Retina (tissue), 1 donor: ENCODE measurements around the gene CDH1.
"Not testable (repeated sequence)": the region's sequence is repeated elsewhere in the genome, so short reads cannot be mapped to it uniquely, and the experiment has no call there.

ENCODE experiments used
- DNase-seq: peaks from one replicate; pipeline ENCODE4 v3.0.0-alpha.2; 2016

Gene CDH1

DNA sequence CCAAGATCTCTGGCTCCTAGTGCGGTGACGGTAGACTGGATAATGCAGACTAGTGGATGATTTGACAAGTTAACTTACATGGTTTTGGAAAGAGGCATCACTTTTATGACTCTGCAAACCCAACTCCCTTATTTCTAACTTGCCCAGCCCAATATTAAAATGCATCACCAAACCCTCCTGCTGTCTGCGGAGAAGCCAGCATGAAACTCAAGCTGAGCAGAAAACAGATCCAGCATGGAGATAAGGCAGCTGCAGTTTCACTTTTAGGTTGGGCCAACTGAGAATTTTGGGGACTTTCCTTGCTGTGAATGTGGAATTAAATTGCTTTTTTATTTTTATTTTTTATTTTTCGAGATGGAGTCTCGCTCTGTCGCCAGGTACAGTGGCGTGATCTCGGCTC lies 27.8 kb downstream of the CDH1 start:
- no peak for DNase-seq

DNA sequence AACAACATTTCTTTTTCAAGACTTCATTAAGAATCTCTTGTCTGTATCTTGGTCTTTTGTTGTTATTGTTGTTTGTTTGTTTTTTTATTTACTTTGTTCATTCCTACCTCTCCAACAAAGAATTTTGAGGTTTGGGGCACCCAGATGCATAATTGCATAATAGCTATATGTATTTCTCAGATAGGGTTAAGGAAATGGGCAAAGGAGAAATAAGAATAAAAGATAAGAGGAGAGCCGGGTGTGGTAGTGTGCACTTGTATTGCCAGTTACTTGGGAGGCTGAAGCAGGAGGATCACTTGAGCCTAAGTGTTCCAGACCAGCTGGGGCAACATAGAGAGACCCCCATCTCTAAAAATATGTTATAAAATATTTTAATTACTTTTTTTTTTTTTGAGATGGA lies 30.5 kb downstream of the CDH1 start:
- DNase-seq: no peak

DNA sequence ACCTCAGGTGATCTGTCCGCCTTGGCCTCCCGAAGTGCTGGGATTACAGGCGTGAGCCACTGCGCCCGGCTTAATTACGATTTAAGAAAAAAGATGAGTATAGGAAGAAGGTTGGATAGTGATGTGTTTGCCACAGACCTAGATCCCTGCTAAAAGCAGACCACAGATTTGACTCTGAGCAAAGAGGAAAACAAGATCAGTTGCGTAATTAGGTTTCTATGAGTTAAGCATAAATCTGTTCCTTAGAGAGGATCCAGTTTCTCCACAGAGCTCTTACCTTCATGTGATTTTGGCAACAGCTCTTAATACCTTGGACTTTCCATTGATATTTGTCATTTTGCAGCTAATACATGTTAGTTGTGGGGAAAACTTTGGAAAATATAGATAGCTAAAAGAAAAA lies 31.1 kb downstream of the CDH1 start:
- DNase-seq: no peak

DNA sequence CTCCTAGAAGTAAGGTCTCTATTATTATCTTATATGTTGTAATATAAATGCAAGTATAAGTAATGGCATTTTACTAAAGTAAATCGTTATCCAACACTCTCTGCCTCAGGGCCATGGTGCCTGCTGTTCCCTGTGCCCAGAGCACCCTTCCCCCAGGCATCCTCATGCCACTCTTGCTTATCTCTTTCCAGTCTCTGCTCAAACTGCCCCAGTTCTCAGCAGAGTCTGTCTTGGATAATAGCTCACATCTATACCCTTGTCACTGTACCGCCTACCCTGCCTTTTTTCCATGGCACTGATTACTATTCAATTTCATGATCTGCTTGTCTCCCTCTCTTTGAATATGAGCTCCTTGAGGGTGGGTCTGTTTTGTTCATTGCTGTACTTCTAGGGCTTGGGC lies 31.7 kb downstream of the CDH1 start:
- no peak for DNase-seq

DNA sequence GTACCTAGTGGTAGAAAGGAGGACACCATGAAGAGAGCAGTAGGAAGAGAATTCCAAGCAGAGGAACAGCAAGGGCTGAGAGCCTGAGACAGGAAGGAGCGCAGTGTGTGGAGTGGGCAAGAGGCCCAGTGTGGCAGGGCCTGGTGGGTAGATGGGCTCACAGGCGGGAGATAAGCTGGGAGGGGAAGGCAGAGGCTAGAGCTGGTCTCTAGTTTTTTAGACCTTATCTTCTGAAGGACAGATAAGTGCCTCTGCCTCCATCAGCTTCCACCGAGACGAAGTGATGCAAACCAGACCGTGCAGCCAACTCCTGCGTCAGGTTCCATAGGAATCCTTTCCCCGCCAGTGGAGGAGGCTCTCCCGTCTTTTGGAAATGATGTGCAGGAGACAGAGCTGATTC lies 33.6 kb downstream of the CDH1 start:
- DNase-seq: no peak

DNA sequence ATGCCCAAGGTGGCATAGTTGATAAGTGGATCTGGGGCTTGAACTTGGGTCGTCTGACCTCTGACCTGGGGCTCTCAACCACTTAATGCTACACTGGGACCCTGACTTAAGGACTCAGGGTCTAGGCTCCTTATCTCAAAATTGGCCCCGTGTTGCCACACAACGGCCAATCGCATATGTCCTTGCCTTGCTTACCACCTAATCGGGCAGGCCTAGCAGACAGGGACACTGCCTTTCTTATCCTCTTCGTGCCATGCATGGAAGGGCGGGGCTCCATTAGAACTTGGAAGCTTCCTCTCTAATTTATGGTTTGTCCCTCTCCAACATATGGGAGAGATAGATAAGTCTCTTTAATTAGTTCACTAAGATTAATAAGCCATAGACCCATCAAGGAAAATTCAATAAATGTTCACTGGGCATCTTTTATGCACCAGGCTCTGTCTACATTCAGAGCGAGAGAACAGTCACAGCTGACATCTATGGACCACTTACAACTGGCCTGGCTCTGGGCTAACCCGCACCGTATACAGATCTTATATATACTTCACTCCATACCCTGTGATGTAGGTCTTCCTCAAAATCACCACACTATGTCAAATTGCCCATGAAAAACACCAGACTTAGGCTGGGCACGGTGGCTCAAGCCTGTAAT lies 35.1 kb downstream of the CDH1 start:
- no peak for DNase-seq

DNA sequence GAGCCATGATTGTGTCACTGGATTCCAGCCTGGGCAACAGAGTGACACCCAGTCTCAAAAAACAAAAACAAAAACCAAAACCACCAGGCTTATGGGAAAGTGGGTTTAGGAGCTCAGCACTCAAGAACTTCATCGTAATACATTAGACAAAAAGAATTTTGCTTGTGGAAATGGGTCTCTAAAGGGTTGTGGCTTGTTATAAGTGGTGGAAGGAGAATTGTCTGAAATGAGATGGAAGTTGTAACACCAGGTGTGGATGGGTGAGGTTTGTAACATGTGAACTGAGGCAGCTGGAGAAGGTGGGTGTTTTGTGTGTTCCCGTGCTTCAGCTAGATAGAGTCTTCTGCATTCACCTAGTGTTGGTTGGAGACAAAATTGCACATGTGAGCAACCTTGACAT lies 35.8 kb downstream of the CDH1 start:
- no peak for DNase-seq

DNA sequence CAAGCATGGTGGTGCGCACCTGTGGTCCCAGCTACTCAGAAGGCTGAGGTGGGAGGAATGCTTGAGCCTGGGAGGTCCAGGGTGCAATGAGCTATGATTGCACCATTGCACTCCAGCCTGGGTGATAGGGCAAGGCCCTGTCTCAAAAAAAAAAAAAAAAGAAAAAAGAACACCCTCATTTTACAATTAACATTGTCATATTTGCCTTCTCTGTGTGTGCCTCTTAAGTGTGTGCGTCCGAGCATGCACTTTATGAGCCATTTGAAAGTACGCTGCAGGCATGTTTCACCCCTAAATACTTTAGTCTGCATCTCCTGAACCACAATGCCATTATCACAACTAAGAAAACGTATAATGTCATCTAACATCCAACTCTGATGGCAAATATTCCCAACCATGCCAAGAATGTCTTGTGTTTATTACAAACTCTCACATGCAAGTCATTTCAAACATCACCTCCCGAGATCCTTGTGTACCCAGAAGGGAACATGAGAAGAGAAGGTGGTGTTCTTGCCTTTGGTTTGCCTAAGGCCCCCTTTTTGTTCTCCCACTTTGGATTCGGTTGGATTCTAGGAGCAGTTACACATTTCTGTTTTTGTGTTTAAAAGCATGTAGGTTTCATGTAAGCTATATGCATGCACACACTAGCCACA lies 38.0 kb downstream of the CDH1 start:
- DNase-seq: no peak

DNA sequence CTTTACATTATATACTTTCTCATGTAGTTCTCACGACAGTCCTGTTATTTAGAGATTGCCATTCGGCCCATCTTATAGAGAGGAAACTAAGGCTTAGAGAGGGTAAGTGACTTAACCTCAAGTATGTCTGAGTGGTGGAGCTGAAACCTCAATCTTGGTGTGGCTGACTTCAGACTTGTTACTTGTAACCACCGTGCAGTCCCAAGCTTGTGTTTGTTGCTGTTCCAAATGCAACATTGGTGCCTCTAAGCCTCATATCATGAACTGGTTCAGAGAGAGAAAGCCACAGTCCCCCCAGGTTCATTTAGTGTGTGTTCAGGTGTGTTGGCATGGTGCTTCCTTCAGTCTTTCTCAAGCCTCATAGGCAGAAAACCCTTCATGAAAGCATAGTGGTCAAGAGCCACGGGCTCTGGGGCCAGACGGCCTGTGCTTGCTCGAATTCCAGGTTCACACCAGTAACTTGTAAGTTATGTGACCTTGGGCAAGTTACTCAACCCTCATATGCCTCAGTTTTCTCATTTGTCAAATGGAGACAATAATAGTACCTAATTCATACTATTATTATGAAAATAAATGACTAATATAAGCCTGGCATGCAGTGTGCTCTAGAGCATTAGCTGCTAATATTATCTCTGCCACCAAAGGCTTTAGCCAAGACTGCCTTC lies 39.9 kb downstream of the CDH1 start:
- no peak for DNase-seq

DNA sequence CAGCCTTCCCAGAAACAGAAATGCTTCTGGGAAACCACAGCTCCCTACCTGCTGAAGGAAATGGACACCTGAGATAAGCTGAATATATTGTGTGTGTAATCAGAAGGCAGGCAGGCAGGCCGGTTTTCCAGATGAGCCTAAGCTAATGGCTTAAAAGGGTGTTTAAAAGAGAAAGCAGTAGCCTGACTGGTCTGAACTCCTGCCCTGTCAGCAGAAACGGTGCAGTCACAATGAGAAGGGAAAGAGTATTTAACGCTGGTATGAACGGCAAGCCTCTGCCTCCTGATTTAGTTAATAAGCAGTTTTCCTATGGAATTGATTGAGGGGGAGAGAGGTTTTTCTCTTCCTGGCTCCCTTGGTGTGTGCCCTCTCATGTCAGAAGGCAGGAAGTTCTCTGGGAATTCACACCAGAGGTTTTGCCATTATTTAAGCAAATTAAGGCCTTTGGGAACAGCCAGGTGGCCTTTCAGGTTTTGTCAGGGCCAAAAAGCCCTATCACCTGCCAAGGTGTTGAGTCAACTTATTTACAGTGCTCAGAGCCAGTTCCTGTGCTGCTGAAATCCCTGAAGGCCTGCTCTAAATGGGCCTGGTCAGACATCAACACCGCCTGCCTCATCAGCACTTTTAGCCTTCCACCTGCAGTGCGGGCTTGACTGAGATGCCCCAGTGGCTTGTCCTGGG lies 41.6 kb downstream of the CDH1 start:
- no peak for DNase-seq

DNA sequence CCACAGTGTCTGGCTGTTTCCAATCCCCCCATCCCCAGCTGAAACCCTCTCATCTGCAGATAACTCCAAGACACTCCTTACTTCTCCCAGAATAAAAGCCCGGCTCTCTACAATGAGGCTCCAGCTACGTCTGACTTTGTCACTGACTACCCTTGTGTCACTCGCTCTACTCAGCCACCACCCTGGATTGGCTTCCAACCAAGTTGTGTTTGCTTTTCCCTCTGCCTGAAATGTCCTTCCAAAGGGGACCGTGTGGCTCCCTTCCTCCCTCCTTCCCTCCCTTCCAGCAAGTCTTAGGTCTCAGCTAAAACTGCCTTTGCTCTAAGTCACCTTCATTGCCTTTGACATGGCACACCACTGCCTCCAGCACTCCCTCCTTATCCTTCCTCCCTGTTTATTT lies 42.8 kb downstream of the CDH1 start:
- no peak for DNase-seq

DNA sequence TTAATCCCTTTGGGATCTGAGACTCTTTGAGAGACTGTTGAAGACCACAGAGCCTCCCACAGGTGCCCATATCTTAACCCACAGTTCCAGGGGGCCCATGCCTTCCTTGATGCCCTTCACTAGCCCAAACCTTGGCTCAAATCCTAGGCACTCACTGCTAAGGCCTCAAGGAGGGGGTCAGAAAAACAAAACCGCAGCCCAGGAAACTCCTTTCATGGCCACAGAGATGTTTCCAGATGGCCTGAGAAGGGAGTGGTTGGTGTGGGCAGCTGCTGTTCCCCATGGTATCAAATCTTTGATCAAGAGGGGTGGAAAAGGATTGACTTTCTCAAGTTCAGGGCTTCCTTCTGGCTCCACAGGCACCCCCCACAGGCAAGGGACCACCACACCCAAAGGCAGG lies 44.7 kb downstream of the CDH1 start:
- no peak for DNase-seq

DNA sequence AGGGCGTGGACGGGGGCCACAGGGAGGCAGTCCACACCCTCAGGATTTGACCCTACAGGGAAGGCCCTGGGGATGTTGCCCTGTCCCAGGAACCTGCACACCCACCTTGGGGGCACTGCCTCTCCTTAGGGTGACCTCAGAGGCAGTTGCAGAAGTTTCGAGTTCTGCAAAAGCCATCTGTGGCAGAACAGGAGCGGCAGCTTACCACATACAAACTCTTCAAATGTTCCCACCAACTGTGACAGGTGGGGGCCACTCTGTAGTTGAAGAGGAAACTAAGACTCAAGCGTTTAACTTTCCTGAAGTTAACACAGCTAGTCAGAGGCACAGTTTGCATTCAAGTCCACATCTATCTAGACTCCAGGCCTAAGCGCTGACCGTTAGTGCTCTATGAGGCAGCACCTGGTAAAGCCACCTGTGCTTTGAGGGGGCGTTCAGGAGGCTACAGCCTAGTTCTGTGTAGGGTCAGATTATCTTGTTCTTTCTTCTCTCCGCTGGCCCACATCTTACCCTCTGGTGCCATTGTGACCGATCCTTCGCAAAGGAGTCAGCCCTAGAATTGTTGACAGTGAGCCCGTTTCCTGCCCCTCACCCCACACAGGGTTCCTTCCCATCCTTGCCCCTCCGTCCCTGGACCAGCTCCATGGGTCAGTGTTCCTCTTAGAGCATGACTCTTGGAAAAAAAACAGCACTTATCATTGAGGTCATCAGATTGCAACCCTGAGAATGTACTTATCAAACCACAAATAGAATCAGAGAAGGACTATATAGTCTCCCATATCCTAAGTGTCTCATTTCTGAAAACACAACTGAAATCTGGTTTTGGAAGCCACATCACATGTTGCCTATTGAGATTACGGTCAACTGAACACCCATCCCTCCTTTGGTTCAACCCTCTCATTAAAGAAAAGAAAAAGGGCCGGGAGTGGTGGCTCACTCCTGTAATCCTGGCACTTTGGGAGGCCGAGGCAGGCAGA lies 45.4 kb downstream of the CDH1 start:
- no peak for DNase-seq

DNA sequence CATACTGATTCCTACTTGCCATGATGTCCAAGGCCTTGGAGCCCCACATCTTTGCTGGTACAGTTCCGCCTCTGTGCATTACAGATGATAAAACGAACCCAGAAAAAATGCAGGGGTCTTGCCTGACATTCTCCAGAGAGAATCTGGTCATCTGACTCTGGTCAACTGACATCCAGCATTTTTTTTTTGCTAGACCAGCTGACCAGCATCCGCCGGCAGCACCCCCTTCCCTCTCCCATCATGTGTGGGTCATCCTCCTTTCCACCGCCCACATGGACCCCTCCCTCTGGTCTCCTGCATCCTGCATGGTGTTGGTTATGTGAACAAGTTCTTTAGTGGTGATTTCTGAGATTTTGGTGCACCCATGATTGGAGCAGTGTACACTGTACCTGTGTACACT lies 47.1 kb downstream of the CDH1 start:
- no peak for DNase-seq

DNA sequence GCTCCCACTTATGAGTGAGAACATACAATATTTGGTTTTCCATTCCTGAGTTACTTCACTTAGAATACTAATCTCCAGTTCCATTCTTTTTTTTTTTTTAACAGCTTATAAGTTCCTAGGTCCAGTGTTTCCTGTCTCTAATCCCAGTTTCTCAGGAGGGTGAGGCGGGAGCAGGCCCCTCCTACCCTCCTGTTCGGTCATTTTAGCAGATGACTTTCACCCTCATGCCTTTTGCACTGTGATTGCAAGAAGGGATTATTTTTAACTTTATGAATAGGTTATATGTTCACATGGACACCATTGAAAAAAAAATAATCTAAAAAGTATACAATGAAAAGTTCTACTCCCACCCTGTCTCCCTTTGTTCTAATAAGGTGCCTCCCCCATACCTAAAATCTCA lies 47.6 kb downstream of the CDH1 start:
- DNase-seq: no peak

DNA sequence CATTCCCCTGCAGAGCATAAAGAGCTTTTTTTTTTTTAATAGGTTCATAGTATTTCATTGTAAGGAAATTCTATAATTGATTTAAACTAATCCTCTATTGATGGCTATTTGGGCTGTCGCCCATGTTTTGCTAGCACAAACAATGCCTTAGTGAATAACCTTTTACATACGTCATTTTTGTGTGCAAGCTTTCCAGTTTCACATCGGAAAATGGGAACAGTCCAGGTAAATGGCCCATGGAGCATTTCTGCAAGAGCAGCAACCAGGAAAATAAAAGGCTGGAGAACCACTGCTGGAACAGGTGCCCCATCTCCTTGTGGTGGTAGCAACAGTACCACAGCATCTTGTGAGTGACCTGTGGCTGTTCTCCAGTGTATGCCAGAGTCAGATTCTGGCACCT lies 48.6 kb downstream of the CDH1 start:
- no peak for DNase-seq

DNA sequence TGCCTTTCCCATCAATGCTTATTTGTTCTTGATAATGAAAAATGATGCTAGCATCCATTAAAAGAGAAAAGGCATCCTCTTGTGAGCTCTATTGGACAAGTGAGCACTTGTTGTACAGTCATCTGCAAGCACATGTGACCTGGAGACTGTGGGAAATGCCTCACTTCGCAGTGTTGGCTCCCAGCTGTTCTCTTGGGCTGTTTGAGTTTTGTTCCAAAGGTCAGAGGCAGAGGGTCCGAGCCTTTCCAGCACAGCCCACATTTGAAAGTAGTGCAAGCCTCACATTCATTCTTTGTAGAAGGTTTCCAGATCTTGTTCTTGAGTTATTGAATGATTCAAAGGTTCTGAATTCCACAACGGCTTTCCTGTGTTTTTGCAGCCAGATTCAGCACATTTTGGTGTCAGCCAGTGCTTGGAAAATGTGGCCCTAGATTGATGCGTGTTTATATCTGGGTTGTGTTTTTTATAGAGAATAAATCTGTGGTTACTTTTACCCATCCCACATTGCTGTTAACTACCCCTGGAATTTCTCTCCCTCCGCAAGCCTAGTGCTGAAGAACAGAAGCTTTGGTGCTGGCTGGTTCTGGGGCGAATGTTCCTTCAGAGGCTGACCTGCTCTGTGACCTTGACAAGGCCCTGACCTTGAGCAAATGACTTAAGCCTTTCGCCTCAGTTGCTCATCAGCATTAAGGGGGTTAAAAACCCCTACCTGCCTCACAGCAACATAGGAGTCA lies 49.8 kb downstream of the CDH1 start:
- no peak for DNase-seq

DNA sequence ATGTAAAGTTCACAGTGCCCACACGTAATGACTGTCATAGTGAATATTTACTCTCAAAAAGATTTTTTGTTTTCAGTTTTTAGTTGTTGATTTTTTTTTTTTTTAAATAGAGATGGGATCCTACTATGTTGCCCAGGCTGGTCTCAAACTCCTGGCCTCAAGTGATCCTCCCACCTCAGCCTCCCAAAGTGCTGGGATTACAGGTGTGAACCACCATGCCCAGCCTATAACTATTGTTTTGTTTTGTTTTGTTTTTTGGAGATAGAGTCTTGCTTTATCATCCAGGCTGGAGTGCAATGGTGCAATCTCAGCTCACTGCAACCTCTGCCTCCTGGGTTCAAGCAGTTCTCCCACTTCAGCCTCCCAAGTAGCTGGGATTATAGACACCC lies 50.3 kb downstream of the CDH1 start:
- not testable (repeated sequence) for DNase-seq

DNA sequence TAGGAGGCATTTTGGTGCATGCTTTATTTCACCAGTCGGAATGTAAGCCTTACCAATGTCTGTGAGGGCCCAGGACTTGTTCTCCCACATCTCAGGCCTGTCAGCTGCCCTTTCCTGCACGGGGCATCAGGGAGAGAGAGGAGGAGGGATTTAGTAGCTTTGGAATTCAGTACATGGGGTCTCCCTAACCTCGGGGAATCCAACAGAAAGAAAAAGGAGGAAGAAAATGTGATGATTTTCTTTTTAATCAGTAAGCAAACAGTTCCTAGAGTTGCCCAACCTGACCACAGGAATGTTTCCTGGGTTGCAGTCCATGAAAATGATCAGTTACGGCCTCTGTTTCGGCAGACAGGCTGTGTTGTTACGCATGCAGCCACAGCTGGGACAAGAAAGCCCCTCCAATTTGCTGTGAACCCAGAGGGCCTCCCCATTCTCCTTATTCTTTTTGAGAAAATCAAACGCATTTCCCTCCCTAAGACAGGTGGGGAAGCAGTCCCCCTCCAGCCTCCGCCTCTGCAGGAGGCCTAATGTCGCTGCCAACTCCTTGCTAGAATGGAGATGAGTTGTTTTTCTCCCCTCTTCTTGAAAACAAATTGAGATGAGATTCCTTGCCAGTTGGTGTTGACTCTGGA lies 53.2 kb downstream of the CDH1 start:
- no peak for DNase-seq

DNA sequence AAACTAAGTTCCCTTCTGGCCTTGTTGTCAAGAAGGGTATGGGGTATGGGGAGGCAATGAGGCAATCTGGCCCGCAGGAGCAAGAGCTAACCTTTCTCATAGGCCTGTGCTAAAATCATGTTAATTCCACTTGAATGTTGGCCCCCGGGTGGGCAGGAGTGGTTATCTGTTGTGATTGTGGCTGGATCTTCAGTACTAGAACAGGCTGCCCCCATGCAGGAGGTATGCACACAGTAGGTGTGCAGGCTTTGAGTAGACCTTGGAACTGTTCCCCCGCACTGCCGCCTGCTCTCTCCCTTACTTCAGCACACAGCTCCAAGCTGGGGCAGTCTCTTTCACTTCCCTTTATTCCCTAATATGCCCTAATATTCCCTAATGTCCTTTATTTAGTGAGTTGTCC lies 53.9 kb downstream of the CDH1 start:
- no peak for DNase-seq

DNA sequence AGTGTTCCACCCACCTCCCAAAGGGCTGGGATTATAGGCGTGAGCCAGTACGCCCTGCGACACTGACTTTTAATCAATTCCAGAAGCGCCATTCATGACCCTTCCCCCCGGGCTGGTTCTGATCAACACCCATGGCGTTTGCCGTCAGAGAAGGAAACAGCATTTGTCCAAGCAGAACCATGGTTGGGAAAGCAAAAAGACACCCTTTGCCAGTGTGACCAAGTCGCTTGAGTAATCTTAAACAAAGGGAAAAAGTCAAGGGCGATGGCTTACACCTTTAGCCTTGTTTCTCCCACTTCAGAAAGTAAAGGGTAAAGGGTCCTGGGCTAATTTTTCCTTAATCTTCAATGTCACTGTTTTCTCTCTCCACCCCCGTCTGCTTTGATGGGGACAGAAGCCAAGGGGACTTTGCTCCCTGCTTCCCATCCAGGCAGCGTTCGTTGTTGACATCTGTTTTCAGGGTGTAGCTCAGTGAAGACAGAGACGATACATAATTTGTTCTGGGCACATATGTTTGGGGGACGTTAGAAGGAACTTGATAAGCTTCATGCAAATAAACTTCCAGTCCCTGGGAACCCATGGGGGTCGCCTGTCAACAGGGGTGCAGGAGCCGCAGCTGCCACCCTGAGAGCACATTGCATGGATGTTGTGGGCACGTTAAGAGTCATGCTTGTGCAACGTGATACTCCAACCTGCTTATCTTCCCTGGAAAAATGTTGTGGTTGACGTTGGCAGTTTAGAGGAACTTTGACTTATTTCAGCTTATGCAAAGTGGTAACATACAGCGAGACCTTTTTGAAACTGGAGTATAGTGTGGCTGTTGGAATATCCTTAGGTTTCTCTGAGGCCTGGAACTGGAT lies 55.6 kb downstream of the CDH1 start:
- no peak for DNase-seq
